ENCODE measurements around the gene TNK1.

TNK1 gene

GRCh38 chr17:7348478-7349242 is 32.2 kb upstream of the TNK1 start:
- no peak overlapping the region for H3K4me2 ChIP-seq (ENCODE audit: insufficient read depth, low read length)
- TF ChIP-seq, protein P1, sequence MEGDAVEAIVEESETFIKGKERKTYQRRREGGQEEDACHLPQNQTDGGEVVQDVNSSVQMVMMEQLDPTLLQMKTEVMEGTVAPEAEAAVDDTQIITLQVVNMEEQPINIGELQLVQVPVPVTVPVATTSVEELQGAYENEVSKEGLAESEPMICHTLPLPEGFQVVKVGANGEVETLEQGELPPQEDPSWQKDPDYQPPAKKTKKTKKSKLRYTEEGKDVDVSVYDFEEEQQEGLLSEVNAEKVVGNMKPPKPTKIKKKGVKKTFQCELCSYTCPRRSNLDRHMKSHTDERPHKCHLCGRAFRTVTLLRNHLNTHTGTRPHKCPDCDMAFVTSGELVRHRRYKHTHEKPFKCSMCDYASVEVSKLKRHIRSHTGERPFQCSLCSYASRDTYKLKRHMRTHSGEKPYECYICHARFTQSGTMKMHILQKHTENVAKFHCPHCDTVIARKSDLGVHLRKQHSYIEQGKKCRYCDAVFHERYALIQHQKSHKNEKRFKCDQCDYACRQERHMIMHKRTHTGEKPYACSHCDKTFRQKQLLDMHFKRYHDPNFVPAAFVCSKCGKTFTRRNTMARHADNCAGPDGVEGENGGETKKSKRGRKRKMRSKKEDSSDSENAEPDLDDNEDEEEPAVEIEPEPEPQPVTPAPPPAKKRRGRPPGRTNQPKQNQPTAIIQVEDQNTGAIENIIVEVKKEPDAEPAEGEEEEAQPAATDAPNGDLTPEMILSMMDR (IDR thresholded peaks at IDR 0.05; ENCODE audit: borderline replicate concordance, extremely low read depth, low read length, poor library complexity, severe bottlenecking) = no peak
- no peak for TF ChIP-seq EZH2 (IDR thresholded peaks at IDR 0.05; ENCODE audit: borderline replicate concordance, low read depth, low read length, severe bottlenecking)
- DNase-seq (no peak), ATAC-seq (ENCODE audit: insufficient read depth, low read depth) (no peak)
- no peaks in the 10 kb centered on the region for H3K27me3 ChIP-seq (ENCODE audit: insufficient read depth, low read length, poor library complexity)
- no peak overlapping the region for H2AFZ ChIP-seq (ENCODE audit: low read depth, low read length)
- H4K20me1 ChIP-seq (ENCODE audit: insufficient read depth, low read length) = 0 out of 2 replicates have a peak, but pooled peaks cover 3% of the 10 kb centered on the region
- no peaks in the 10 kb centered on the region for H3K9me3 ChIP-seq (ENCODE audit: insufficient read depth, low read length, severe bottlenecking)
- H3K36me3 ChIP-seq (ENCODE audit: insufficient read depth, low read length) = peaks cover 43% of the 10 kb centered on the region
- no peak overlapping the region for H3K9ac ChIP-seq (ENCODE audit: low read depth, low read length)
- no peak overlapping the region for H3K27ac ChIP-seq (ENCODE audit: low read length)
- H3K4me1 ChIP-seq (ENCODE audit: insufficient read depth, low read length) = no peaks in the 10 kb centered on the region
- H3K4me3 ChIP-seq (ENCODE audit: low read depth in 1 of 2, low read length in 2 of 2) = no peak overlapping the region
- no peaks in the 10 kb centered on the region for H3K79me2 ChIP-seq (ENCODE audit: insufficient read depth, low read length)

- no peak within 1 kb of the TSS for H3K4me3 ChIP-seq (ENCODE audit: low read depth in 1 of 2, low read length in 2 of 2)
- no peak for ATAC-seq (ENCODE audit: insufficient read depth, low read depth)
- no peak within 1 kb of the TSS for H3K9ac ChIP-seq (ENCODE audit: low read depth, low read length)
These were observed 29.0 kb upstream of the TNK1 start, which contains the start of gene KCTD11 for GRCh38 chr17:7351665-7352502. Gene KCTD11 (plus strand): TSS chr17:7352162.

GRCh38 chr17:7352503-7352889 is 28.4 kb upstream of the TNK1 start:
- H3K4me2 ChIP-seq (ENCODE audit: insufficient read depth, low read length) = no peak overlapping the region
- H3K4me3 ChIP-seq (ENCODE audit: low read depth in 1 of 2, low read length in 2 of 2) = no peak overlapping the region
- H3K36me3 ChIP-seq (ENCODE audit: insufficient read depth, low read length) = peaks cover 26% of the 10 kb centered on the region
- H3K9me3 ChIP-seq (ENCODE audit: insufficient read depth, low read length, severe bottlenecking) = no peaks in the 10 kb centered on the region
- H3K27ac ChIP-seq (ENCODE audit: low read length) = no peak overlapping the region
- no peaks in the 10 kb centered on the region for H3K79me2 ChIP-seq (ENCODE audit: insufficient read depth, low read length)
- no peaks in the 10 kb centered on the region for H4K20me1 ChIP-seq (ENCODE audit: insufficient read depth, low read length)
- no peak overlapping the region for H2AFZ ChIP-seq (ENCODE audit: low read depth, low read length)
- H3K4me1 ChIP-seq (ENCODE audit: insufficient read depth, low read length) = peaks cover 7% of the 10 kb centered on the region
- no peak for TF ChIP-seq EZH2 (IDR thresholded peaks at IDR 0.05; ENCODE audit: borderline replicate concordance, low read depth, low read length, severe bottlenecking)
- TF ChIP-seq, protein P1 (IDR thresholded peaks at IDR 0.05; ENCODE audit: borderline replicate concordance, extremely low read depth, low read length, poor library complexity, severe bottlenecking) = no peak
- DNase-seq = no peak
- no peaks in the 10 kb centered on the region for H3K27me3 ChIP-seq (ENCODE audit: insufficient read depth, low read length, poor library complexity)
- no peak for ATAC-seq (ENCODE audit: insufficient read depth, low read depth)
- no peak overlapping the region for H3K9ac ChIP-seq (ENCODE audit: low read depth, low read length)

More at GRCh38 chr17:7351665-7352502, 29.0 kb upstream of the TNK1 start, which contains the start of gene KCTD11:
- TF ChIP-seq, protein P1 (IDR thresholded peaks at IDR 0.05; ENCODE audit: borderline replicate concordance, extremely low read depth, low read length, poor library complexity, severe bottlenecking) = no peak
- no peak for TF ChIP-seq EZH2 (IDR thresholded peaks at IDR 0.05; ENCODE audit: borderline replicate concordance, low read depth, low read length, severe bottlenecking)
- peaks cover 7% of the 10 kb centered on the region for H3K4me1 ChIP-seq (ENCODE audit: insufficient read depth, low read length)
- H3K27ac ChIP-seq (ENCODE audit: low read length) = no peak within 1 kb of the TSS
- H3K9me3 ChIP-seq (ENCODE audit: insufficient read depth, low read length, severe bottlenecking) = no peaks in the 10 kb centered on the region
- no peak within 1 kb of the TSS for H2AFZ ChIP-seq (ENCODE audit: low read depth, low read length)
- no peaks in the 10 kb centered on the region for H4K20me1 ChIP-seq (ENCODE audit: insufficient read depth, low read length)
- no peaks in the 10 kb centered on the region for H3K27me3 ChIP-seq (ENCODE audit: insufficient read depth, low read length, poor library complexity)
- H3K4me2 ChIP-seq (ENCODE audit: insufficient read depth, low read length) = no peak within 1 kb of the TSS
- no peak for DNase-seq
- no peaks in the 10 kb centered on the region for H3K79me2 ChIP-seq (ENCODE audit: insufficient read depth, low read length)
- H3K36me3 ChIP-seq (ENCODE audit: insufficient read depth, low read length) = peaks cover 32% of the 10 kb centered on the region

Measured in DND-41 (cell line).